AG10803 (cell line): ENCODE measurements around the gene ATXN3L.
A peak's percentile ranks its signal among the peaks of the same experiment; 100 is the strongest.

ENCODE experiments used
- DNase-seq: peaks from one replicate; pipeline ENCODE4 v3.0.0; 2010; ENCODE audit warnings: low read depth
- H3K4me3 ChIP-seq: 2 replicates; pipeline ENCODE4 v1.5.1; 2011; ENCODE audit warnings: mild to moderate bottlenecking, low read length, control low read depth
- CTCF ChIP-seq: conservative IDR thresholded peaks from 2 replicates; pipeline ENCODE4 v1.5.1; 2011; ENCODE audit warnings: mild to moderate bottlenecking, low read length, control low read depth, inconsistent platforms

ATXN3L gene

GRCh38 chrX:13319953-13320352 lies at the start of gene ATXN3L:
Gene ATXN3L, minus strand, starts transcription at chrX:13320053. Its CDS starts 119 bp downstream, at chrX:13319934.
- TF ChIP-seq CTCF = no peak
- DNase-seq = no peak
- no peak within 1 kb of the TSS for H3K4me3 ChIP-seq

GRCh38 chrX:13369256-13370030 lies 49.6 kb upstream of the ATXN3L start:
- H3K4me3 ChIP-seq = no peak overlapping the region
- no peak for DNase-seq
- TF ChIP-seq CTCF = no peak

- TF ChIP-seq CTCF = no peak
- DNase-seq = no peak
- H3K4me3 ChIP-seq = no peak overlapping the region
These were observed 48.1 kb upstream of the ATXN3L start for GRCh38 chrX:13367950-13368349.

GRCh38 chrX:13366698-13367097 lies 46.8 kb upstream of the ATXN3L start:
- no peak for TF ChIP-seq CTCF
- no peak for DNase-seq
- H3K4me3 ChIP-seq = no peak overlapping the region

- DNase-seq = no peak
- TF ChIP-seq CTCF = no peak
- no peak overlapping the region for H3K4me3 ChIP-seq
These were observed 45.3 kb upstream of the ATXN3L start for GRCh38 chrX:13365161-13365560.

- peak; percentile 55 for DNase-seq
- TF ChIP-seq CTCF = no peak
- no peak overlapping the region for H3K4me3 ChIP-seq
These were observed 44.5 kb upstream of the ATXN3L start for GRCh38 chrX:13364230-13364857.

GRCh38 chrX:13360146-13360545 lies 40.3 kb upstream of the ATXN3L start:
- no peak overlapping the region for H3K4me3 ChIP-seq
- no peak for TF ChIP-seq CTCF
- DNase-seq = no peak
